Suprapubic skin (tissue), 4 donors: ENCODE measurements around the gene HECTD3.

Experiments used
- CTCF ChIP-seq, 2 donors: fragments of 200-600 bp in 1 of 2; fragments of 450-650 bp in 1 of 2; sonication (generic) in 1 of 2; IDR thresholded peaks; one replicate each; pipeline ENCODE4 v1.5.1; 2016 to 2019; ENCODE audit warnings: antibody characterized with exemption in 2 of 2, mild to moderate bottlenecking in 1 of 2, moderate library complexity in 1 of 2
- POLR2A ChIP-seq, 2 donors: fragments of 450-650 bp; IDR thresholded peaks; one replicate each; pipeline ENCODE4 v1.6.1; 2017; ENCODE audit warnings: antibody characterized with exemption in 2 of 2, mild to moderate bottlenecking in 2 of 2, moderate library complexity in 2 of 2
- POLR2AphosphoS5 ChIP-seq, 3 donors: sonication (generic); formaldehyde crosslinking; IDR thresholded peaks; one replicate each; pipeline ENCODE4 v1.6.1; 2017; ENCODE audit warnings: antibody characterized with exemption in 3 of 3

GRCh38 chr1:45012639-45013278 lies 1.6 kb upstream of the HECTD3 start:
- TF ChIP-seq POLR2AphosphoS5 (IDR thresholded peaks at IDR 0.05) (no peak), POLR2A (IDR thresholded peaks at IDR 0.05) (no peak), CTCF (IDR thresholded peaks at IDR 0.05) (no peak)
